GM12864 (cell line): ENCODE results near the gene PPM1H.

Experiments used
- DNase-seq: peaks from one replicate; pipeline ENCODE4 v3.0.0-alpha.2; 2011; ENCODE audit warnings: low read depth
- H3K4me3 ChIP-seq: 2 replicates; pipeline ENCODE4 v1.5.1; 2011; ENCODE audit warnings: mild to moderate bottlenecking, low read depth, low read length, control low read depth
- CTCF ChIP-seq: IDR thresholded peaks from 2 replicates; pipeline ENCODE4 v1.5.1; 2011; ENCODE audit warnings: low read depth, mild to moderate bottlenecking, moderate library complexity, low read length, control low read depth, inconsistent platforms; ENCODE audit errors: missing control alignments

PPM1H gene

DNA sequence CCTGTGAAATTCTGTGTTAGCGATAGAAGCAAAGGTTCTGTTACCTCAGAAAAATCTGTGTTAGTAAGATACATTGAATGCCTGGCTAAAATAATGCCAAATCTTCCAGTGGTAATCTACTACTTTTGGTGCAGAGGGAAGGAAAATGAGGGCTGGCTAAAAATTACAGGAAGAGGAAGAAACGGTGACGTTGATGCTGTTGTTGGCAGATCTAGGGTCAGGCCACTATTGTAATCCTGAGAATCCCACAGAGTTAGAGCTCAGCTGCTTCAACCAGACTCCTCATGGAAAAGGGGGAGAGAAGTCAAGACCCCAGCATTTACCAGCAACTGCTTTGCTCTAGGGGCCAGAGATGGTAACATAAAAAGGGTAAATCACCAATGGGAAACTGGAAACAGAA is 145.1 kb downstream of the PPM1H start:
- TF ChIP-seq CTCF: no peak
- no peak for DNase-seq

DNA sequence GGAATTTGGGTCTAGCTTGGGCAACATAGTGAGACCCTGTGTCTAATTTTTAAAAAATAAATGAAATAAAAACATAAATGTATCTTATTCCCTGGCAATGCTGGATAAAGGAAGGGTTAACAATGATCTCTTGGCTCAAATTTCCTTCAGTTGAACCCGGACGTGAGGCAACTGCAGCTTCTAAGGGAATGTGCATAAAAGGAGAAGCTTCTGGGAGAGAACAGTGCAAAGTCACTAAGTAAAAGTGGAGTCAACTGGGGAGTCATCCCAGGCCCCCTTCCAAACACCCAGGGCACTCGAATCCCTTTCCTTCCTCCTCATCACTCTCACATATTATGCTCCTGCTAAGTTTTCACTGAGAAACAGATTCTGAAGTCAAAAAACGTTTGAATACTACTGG is 147.3 kb downstream of the PPM1H start:
- TF ChIP-seq CTCF: no peak
- no peak overlapping the region for H3K4me3 ChIP-seq
- no peak for DNase-seq

More for the DNA sequence above, 145.1 kb downstream of the PPM1H start:
- no peak overlapping the region for H3K4me3 ChIP-seq

DNA sequence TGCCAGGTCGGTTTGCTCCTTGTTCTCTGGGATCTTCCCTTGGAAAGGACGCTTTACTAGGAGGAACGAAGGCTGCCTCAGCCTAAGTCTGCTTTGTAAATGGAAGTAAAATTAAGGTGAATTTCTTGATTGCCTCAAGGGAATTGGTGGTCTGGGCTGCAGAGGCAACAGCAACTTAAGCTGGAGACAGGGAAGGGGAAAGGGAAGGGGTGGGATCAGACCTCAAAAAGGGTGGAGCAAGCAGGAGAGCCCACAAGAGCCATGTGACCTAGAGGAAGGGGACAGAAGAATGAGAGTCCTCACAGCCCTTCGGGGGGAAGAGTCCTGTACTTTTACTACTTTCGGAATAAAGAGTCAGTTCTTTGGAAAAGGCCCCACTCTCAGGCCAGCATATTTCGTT is 147.9 kb downstream of the PPM1H start:
- DNase-seq: no peak
- TF ChIP-seq CTCF: no peak
- H3K4me3 ChIP-seq: no peak overlapping the region

DNA sequence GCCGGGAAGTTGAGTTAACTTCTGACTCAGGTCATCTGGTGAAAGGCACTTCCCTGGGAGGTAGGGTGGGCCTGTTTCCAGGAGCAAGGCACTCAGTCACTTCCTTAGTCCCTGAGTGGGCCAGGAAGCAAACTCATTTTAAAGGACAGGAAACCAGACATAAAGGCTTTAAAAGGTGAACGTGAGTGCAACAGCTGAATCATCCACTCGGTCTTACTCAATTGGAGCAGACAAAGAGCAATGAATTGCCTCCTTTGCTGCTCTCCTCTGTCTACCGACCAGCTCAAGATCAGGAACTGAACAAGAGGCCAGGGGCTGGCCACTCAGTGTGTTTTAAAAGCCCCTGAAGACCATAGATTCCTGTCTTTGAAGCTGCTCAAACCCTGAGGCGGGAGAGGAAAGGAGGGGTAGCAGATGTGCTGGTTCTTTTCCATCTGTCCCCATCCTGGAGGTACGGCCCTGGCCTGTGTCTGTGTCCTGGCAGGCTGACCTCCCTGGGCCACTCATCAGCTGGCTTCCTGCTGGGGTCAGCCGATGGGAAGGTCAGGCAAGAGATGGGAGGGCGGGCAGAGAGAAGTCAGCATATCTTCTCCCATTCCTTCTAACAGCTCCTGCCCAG is 148.9 kb downstream of the PPM1H start:
- TF ChIP-seq CTCF: no peak
- H3K4me3 ChIP-seq: no peak overlapping the region
- no peak for DNase-seq

DNA sequence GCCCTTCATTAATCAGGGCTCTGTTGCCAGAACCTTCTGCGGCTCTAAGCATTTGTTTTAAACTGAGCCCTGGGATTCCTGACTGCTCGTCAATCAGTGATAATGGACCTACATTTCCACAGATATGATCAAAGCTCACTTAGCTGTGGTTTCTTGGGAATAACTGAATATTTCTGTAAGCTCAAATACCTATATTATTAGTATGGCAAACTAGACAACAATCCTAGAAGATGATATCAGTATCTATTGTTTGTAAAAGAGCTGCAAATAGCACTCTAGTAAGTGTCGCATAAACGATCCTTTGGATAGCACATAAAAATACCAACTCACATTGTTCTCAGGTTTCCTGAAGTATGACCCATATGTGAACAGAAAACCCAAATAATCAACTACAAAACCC is 150.4 kb downstream of the PPM1H start:
- no peak for TF ChIP-seq CTCF
- no peak for DNase-seq
- no peak overlapping the region for H3K4me3 ChIP-seq

- no peak overlapping the region for H3K4me3 ChIP-seq
- no peak for TF ChIP-seq CTCF
- DNase-seq: no peak
Measured at GRCh38 chr12:62783881-62784280, 151.1 kb downstream of the PPM1H start.

DNA sequence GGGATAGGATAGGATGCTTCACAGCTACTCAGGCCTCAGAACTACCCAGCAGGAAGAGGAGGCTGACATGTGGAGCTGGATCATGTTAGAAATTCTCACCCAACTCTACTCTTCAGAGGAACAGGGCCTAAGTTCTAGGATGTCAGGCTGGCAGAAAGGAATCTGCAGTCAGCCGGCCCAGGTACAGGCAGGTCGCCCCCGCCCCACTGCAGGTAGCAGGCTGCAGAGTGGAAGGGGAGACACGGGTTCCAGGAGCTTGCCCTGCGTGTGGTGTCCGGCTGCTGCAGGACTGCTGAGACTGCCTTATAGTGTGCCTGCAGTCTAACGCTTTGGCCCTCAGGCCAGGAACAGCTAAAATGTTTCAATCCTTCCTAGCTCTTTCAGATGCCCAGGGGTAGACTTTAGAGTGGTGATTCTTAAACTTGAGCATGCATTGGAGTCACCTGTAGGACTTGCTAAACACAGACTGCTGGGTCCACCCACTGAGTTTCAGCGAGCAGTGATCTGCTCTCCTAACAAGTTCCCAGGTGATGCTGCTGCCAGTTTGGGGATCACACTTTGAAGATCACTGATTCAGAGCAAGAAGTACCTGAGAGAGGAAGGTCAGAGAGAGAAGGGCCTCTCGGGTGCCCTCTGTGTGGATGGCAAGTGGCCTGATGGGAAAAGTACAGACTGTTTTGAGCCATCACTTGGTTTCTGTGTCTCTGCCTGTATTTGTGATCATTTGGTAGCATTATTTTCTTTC is 153.6 kb downstream of the PPM1H start:
- DNase-seq: no peak
- no peak overlapping the region for H3K4me3 ChIP-seq
- no peak for TF ChIP-seq CTCF
